Stimulated activated CD4-positive, alpha-beta T cell treated with anti-CD3 and anti-CD28 coated beads, TNF-alpha, amount 100 ng/mL, for 1 hour (primary cell): ENCODE results near the gene TGFBR3L.
A peak's percentile ranks its signal among the peaks of the same experiment; 100 is the strongest.

Experiments used
- DNase-seq, 3 donors: peaks; one replicate each; pipeline ENCODE4 v3.0.0-alpha.2; 2020; ENCODE audit warnings: low read depth in 3 of 3, low spot score in 1 of 3

The TGFBR3L gene

DNA sequence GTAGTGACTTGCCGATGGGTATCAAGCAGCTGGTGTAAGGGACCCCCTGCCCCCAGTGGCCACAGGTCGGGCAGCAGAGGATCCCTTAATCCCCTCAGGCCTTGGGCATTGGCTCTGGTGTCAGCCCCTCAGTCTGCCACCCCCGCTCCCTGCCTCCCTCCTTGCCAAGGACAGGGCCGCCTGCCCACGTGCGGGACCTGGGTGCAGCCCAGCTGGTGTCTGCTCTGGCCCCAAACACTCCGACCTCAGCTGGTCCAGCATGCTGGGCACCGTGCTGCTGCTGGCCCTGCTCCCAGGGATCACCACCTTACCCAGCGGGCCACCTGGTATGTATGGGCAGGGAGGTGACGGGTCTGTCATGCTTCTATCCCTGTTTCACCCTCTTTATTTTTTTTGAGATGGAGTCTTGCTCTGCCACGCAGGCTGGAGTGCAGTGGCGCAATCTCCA lies at the start of gene TGFBR3L:
Gene TGFBR3L, plus strand, starts transcription at position 233 of the 448 bp plus-strand sequence.
- no peak for DNase-seq

DNA sequence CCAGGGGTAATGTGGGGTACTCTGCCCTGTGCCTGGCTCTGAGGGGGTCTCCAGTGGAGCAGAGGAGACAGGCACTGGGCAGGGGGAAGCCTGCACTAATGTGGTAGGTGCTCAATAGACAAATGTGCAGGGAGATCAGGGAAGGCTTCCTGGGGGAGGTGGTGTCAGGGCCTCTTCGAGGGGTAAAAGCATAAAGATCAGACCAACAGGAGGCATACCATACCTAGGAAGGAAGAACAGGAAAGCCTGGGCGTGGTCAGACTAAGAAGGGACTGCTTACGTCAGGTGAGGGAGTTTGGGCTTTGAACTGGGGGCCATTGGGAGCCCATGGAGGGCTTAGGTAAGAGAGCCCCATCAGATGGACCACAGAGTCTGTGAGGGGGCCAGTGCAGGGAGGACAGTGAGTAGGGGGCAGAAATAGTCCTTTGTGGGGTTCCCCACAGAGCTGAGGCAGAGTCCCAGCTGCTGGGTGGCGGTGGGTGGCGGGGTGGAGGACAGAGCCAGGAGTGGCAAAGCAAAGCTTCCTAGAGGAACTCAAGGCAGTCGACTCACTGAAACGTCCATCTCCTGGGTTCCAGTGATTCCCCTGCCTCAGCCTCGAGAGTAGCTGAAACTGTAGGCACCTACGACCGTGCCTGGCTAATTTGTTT lies 49.2 kb upstream of the TGFBR3L start:
- DNase-seq = no peak

DNA sequence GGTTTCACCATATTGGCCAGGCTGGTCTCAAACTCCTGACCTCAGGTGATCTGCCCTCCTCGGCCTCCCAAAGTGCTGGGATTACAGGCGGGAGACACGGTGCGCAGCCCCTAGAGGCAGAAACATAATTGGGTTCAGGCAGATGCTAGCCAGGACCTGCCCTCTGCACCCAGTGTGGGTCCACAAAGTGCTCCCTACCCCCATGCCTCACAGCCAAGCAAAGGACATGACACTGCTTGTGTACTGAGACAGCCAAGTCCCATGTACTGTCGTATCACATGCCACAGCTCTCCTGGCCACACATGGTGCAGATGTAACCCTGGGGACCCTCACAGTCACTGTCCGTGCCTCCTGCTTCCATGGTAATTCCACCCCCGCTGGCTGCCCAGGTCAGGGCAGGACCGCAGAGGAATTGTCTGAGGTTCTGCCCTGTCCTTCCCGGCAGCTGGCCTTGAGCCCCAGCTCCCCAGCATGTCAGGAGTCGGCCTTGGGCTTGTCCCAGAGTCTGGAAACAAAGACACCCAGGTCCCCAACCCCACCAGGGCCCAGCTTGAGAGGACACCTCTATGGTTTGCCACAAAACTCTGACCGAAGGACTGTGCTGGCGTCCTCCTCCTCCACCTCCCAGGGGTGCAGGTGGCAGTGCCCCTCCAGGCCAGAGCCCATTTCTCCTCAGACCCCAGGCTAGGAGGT lies 48.1 kb upstream of the TGFBR3L start:
- DNase-seq = no peak

DNA sequence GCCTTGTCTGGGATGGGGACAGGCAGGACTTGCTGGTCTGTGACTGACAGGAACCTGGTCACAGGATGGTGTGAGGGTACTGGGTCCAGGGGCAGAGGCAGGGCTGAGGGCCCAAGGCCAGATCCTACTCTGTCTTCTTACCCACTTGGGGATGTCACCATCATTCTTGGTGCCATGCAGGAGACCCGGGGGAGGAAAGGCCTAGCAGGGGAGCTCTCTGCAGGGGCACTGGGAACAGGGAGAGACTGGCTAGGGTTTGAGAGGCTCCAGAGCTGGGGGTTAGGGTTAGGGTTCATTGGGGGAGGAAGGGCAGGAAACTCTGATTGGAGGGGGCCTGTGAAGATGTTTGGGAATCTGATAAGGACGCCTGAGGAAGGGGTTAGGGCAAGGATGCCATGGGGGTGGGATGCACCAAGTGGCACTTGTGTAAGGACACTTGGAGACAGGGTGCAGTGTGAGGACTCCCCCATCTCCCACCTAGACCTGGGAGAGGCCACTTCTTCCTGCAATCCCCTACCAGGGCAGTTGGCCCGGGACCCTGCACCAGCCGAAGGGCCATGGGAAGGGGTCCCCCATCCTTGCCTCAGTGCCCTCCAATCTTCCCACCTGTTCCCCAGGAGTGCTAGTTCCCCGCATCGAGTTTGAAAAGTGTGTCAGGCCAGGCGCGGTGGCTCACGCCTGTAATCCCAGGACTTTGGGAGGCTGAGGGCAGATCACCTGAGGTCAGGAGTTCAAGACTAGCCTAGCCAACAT lies 47.4 kb upstream of the TGFBR3L start:
- DNase-seq = no peak

DNA sequence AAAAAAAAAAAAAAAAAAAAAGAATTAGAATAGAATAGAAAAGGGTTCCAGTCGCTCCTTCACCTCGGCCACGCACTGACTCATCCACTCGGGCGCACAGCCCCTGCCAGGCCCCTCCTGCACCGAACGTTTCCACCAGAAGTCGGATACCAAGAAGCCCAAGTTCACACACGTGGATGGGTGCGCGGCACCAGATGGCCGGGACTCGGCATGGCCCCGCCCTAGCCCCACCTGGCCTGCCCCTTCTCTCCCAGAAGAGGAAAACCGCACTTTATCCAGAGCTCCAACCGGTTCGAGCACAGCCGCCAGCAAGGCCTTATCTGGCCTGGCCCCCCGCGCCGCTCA lies 46.3 kb upstream of the TGFBR3L start:
- no peak for DNase-seq

DNA sequence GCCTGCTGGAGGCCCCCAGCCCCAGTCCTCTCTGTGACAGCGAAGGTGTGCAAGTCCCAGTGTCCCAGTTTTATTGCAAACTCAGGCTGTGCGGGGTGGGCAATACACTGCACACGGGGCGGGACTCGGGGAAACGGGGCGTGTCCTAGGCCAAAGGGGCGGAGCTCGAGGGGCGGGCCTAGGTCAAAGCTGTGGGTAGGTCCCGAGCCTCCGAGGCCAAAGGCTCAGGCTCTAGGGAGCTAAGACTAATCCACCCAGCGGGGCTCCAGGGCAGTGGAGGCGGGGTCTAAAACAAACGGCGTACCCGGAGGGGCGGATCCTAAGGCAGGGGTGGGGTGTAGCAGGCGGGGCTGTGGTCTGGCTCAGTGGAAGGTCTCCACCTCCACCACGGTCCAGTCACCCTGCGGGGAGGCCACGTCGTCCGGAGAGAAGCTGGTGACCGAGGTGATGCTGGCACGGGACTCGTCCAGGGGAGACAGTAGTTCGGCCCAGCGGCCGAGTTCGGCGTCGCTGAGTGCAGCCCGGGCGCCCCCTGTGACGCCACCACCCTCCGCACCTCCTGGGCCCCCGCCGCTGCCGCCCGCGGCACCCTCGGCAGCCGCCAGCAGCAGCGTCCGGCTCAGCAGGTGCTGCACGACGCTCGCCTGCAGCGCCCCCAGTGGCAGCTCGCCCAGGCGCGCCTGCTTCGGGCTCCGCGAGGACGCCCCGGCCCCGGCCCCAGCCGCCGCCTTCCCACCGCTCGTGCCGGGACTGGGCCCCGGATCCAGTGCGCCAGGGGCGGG lies 45.8 kb upstream of the TGFBR3L start:
- peak; percentile 55 to 72 (median 61) for DNase-seq

DNA sequence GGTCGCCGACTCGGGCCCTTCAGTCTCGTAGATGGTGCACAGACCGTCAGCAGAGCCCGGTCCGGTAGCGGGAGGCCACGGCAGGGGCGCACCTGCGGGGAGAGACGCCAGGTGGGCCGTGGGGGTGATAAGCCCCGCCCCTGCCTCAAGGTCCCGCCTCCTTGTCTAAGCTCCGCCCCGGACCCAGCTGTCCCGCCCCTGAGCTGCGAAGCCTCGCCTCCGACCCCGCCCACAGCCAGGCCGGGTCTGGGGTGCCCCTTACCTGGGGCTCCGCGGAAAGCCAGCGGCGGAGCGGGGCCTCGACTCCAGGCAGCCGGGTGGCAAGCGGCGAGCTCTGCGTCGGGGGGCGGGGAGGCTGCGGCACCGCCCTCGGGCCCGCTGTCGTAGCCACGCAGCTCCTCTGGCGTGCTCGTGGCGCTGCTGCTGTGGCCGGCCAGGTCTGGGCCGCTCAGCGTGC lies 45.1 kb upstream of the TGFBR3L start:
- DNase-seq = peak; percentile 62 to 80 (median 69)

DNA sequence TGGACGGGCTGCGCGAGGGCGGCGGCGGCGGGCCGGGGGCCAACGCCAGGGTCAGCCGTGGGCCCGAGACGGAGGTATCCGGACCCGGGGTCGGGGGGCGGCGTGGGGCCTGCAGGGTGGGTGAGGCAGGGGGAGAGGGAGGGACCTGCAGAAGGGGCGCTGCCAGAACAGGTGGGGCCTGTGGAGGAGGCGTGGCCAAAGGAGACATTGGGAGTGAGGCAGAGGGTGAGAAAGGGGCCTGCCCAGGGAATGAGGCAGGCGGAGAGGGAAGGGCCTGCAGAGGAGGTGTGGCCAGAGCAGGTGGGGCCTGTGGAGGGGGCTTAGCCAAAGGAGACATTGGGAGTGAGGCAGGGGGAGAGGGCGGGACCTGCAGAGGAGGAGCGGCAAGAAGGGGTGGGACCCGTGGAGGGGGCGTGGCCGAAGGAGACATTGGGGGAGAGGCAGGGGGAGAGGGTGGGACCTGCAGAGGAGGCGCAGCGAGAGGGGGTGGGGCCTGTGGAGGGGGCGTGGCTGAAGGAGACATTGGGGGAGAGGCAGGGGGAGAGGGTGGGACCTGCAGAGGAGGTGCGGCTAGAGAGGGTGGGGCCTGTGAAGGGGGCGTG lies 44.6 kb upstream of the TGFBR3L start:
- no peak for DNase-seq

DNA sequence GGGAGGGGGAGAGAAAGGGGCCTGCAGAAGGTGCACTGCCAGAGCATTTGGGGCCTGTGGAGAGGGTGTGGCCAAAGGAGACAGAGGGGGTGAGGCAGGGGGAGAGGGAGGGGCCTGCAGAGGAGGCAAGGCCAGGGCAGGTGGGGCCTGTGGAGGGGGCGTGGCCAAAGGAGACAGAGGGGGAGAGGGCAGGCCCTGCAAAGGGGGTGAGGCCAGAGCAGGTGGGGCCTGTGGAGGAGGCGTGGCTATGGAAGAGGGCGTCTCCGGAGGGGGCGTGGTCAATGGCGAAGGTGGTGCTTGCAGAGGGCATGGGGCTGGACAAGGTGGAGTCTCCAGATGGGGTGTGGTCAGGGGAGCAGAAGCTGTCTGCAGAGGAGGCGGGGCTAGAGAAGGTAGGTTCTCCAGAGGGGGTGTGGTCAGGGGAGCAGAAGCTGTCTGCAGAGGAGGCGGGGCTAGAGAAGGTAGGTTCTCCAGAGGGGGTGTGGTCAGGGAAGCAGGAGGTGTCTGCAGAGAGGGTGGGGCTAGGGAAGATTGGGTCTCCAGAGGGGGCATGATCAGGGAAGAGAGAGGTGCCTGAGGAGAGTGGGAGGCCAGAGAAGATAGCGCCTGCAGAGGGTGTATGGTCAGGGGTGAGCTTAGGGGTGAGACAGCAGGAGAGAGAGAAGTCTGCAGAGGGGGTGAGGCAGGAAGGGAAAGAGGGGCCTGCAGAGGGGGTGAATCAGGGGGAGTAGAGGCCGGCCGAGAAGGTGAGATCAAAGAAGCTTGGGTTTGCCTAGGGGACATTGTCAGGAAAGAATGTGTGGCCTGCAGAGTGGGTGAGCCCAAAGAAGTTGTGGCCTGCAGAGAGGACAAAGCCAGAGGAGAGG lies 43.8 kb upstream of the TGFBR3L start:
- no peak for DNase-seq

DNA sequence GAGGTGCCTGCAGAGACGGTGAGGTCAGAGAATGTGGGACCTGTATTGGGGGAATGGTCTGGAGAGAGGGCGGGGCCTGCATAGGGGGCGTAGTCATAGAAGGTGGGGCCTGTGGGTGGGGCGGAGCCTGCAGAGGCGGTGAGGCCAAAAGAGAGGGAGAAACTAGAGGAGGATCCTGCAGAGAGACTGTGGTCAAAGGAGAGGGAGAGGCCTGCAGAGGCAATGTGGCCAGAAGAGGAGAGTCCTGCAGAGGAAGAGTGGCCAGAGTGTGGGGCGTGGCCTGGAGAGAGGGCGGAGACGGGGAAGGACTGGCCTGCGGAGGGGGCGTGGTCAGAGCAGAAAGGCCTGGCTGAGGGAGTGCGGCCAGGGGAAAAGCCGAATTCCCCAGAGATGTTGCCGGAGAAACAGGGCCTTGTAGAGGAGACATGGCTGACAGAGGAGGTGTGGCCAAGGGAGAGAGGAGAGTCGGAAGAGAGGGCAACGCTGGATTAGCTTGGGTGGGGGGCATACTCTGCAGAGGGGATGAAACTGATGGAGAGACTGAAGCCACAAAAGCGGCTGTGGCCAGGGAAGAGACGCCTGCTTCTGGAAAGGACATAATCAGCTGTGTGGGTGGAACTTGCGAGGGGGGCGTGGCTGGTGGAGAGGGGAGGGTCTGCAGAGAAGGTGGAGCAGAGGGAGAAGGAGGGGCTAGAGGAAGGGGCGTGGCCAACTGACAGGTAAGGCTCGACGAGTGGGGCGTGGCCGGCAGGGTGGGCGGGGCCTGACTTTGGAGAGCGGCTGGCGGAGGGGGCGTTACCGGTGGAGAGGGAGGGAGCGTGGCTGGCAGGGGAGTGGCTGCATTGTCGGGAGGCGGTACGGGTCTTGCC lies 43.0 kb upstream of the TGFBR3L start:
- peak; percentile 40 to 62 (median 52) for DNase-seq

DNA sequence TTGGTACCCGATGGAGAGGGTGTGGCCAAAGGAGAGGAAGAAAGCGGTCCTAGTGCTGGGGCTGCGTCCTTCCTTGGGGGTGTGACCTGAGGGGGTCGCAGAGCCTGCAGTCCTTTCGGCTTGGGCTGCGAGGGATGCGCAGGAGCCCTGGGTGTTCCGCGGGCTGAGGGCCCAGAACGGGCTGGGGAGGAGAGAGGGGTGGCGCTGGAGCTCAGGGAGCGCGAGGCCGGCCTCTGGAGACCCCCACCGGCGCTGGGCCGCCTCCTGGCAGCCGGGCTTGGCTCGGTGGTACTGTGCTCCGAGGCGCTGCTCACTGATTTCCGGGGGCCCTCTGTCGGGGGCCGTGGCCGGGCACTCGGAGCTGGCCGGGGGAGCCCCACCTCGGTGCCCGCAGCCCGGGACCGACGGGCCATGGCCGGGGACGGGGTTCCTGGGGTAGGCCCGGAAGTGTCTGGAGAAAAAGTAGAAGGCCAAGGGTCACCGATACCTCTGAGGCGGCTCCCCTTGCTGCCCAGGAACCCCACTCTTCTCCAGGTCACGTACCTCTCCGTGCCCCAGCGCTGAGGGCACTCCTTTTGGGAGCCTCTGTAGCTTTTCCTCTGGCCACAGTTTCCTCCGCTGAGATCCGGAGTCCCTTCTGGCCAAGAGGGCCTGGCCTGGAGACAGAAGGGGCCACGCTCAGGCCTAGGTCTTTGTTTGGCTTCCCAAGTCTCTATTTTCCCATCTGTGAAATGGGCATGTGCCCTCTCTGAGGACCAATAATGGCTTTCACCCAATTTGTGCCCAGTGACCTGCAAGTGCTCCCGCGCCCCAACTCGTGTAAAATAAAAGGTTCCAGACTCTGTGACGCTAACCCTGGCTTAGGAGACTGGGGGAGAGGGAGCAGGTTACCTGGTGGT lies 42.1 kb upstream of the TGFBR3L start:
- no peak for DNase-seq

DNA sequence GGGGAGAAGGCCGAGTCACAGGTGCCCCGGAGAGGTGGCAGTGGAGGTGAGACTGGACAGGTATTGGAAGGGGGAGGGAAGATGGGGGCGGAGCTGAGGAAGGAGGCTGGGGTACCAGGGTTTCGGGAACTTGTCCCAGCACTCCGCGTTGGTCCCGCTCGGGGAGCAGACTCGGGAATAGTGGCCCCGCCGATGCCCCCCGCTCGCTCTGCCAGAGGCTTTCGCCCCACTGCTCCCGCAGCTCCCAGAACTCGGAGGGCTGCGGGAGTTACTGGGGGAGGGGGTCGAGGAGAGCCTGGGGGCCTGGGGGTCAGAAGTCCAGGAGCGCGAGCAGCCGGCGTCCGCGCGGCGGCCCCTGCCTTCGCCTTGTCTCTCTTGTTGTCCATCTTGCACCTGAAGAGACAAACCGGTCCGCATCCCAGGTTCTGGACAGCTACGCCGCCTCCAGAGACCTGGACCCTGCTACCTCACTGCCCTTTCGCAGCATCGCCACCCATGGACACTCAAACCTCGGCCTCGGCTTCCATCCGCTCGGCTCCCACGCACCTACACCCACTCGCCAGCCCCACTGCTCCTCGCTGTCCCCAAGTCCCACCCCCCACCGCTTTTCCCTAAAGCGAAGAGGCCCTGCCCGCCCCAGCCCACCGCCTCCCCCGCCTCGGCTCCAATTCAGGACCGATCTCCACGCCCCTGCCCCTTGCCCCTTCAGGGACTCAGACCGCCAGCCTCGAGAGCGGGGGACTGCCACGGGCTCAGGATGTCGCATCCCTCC lies 41.1 kb upstream of the TGFBR3L start:
- DNase-seq = no peak

DNA sequence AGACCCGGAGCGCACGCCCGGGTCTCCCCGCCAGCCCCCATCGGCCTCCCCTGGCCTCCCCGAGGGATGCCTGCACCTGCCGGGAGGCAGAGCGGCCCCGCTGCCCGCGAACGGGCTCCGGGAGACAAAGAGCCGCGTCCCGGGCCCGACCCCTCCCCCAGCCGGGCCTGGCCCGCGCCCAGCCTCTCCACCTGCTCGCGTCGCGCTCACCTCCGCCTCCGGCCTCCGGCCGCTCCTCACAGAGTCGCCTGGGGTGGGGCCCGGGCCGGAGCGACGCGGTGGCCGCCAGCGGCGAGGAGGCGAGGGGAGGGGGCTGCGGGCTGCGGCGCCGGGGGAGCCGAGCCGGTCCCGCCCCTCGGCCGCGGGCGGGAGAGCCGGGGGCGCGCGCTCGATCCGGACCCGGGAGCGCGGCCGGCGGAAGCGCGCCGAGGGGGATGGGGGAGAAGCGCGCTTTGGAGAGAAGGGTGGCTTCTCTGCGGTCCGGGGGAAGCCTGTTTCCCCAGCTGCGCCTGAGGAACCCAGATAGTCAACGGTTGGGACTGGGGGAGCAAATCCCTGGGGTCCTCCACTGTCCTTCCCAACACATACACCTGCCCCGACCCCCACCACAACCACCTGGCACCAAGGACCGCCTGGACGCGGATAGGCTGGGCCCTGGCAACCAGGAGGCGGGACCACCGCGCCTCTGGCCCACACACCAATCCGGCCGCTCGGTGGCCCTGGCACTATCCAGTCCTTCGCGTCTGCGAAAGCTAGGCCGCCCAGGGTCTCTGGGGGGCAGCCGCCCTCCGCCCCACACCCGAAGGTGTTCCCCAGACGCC lies 40.3 kb upstream of the TGFBR3L start, which contains the start of gene PRR36:
Gene PRR36, minus strand, starts transcription at position 315 of the 821 bp plus-strand sequence. CDS start 701 bp downstream, outside the sequence.
- no peak for DNase-seq

DNA sequence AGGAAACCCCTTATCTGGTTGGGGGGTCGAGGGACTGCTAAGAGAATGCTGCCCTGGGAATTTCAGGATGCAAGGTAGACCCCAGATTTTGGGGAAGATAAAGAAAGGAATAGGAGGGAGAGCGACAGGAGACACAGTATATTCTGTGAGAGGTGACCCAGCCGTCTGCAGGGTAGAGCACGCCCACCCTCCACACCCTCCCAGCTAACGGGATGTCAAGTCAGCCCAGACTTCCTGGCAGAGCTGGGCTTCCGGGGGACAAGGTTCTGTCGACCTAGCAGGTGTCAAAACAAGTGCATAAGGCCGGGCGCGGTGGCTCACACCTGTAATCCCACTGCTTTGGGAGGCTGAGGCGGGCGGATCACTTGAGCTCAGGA lies 39.7 kb upstream of the TGFBR3L start:
- DNase-seq = no peak

DNA sequence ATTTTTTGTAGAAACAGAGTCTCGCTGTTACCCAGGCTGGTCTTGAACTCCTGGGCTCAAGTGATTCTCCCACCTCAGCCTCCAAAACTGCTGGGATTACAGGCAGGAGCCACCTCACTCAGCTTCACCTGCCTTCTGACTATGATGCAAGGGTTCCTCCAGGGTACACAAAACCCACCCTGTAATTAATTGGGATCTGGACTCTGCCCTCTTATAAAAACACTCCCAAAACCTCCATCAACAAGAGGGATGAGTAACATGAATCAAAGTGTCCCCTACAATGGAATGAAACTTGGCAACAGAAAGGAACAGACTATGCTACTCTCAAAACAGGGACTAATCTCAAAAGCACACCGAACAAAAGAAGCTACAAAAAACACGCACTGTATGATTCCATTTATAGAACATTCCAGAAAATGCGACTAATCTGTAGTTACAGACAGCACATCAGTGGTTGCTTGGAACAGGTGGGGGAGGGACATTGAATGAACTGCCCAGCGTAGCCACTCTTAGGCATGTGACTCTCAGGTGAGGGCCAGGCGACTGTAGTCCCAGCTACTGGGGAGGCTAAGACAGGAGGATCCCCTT lies 37.3 kb upstream of the TGFBR3L start:
- DNase-seq = no peak
